HG02623 (cell line): ENCODE measurements around the gene SH2D6.
"Not testable (repeated sequence)": the region's sequence is repeated elsewhere in the genome, so short reads cannot be mapped to it uniquely, and the experiment has no call there.

Source experiments
- ATAC-seq: cut with Tn5 transposase; IDR thresholded peaks from one replicate; pipeline ENCODE4 v1.9.1; 2021; ENCODE audit warnings: moderate library complexity; ENCODE audit not compliant: unreplicated experiment

Gene SH2D6

GRCh38 chr2:85468096-85468703, 49.7 kb downstream of the SH2D6 start:
- no peak for ATAC-seq

DNA sequence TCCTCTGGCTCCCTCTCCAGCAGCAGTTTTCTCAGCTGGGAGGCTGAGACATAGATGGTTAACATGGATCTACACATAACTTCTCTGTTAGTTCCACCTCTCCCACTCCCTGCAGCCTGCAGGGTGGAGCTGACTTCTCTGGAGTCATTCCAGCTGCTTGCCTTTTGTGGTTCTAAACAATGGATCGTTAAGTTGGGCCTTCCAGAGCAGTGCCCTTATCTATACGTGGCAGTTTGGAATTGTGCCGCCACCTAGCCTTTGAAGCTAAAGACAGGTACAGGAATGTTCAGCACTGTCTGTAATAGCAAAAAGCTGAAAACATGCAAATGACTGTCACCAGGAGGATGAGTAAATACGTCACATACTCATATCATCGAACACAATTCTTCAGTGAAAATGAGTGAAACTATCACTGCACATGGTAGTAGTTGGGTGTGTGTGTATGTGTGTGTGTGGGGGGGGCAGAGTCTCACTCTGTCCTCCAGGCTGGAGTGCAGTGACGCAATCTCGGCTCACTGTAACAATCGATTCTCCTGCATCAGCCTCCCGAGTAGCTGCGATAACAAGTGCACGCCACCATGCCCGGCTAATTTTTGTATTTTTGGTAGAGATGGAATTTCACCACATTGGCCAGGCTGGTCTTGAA, 50.3 kb downstream of the SH2D6 start:
- ATAC-seq, result no peak

DNA sequence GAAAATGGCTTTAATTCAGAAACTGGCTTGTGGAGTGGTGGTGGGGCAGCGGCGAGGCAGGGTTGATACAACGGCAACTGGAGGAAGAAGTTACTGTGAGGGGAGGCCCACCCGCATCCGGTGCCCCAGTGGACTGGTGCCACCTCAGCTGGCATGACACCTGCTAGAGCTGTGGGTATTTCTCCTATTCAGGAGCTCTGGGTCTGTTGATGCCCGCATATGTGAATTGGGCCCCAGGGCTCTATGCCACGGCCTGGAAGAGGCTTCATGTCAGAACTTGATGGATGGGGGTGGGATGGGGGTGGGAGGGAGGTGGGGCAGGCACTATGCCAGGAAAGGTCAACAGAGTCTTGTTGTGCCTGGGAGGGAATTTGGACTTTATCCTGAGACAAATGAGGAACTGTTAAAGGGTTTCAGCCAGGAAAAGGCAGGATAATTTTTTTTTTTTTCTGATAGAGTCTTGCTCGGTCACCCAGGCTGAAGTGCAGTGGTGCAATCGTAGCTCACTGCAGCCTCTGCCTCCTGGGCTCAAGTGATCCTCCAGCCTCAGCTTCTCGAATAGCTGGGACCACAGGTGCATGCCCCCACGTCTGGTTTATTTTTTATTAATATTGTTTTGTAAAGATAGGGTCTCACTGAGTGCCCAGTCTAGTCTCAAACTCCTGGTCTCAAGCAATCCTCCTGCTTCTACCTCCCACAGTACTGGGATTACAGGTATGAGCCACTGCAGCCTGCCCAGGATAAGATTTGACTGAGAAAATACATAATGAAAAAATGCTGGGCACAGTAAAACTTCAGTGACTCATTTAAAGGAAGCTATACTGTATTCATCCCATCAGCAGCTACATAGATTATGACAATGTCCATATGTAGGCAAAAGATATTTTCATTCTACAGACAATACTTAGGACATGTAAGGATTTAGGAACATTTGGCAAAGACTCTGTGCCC, 52.6 kb downstream of the SH2D6 start:
- no peak for ATAC-seq

GRCh38 chr2:85472261-85472660, 53.7 kb downstream of the SH2D6 start:
- no peak for ATAC-seq

DNA sequence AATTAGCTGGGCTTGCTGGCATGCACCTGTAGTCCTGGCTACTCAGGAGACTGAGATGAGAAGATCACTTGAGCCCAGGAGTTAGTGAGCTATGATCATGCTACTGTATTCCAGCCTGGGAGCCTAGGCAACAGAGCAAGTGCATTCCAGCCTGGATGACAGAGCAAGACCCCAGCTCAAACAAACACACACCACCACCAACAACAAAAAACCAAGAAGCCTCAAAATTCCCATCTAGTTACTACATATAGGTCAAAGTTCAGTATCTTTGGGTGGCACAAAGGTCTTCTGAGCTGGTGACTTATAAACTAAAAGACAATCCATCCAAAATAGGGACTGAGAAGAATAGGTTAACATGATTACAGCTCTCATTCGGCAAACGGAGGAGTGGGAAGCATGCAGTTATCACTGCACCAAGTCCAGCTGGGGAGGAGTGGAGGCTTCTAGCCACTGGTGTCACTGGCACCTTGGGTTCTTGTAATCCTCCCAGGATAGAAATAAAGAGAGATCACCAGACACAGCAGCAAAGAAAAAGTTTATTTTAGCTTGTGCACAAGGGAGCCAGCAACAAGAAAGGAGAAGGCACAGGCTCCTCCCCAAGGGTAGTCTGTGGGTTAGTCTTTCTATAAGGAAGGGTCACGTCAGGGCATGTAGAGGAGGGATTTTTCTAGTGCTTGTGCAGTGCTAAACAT, 57.4 kb downstream of the SH2D6 start:
- ATAC-seq, result no peak

- ATAC-seq, result no peak
These were observed 58.1 kb downstream of the SH2D6 start for GRCh38 chr2:85476624-85477023.

GRCh38 chr2:85477884-85478283, 59.4 kb downstream of the SH2D6 start:
- ATAC-seq, result no peak

- no peak for ATAC-seq
These were observed 63.6 kb downstream of the SH2D6 start for GRCh38 chr2:85481818-85482777.

DNA sequence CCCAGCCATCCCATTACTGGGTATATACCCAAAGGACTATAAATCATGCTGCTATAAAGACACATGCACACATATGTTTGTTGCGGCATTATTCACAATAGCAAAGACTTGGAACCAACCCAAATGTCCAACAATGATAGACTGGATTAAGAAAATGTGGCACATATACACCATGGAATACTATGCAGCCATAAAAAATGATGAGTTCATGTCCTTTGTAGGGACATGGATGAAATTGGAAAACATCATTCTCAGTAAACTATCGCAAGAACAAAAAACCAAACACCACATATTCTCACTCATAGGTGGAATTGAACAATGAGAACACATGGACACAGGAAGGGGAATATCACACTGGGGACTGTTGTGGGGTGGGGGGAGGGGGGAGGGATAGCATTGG, 66.1 kb downstream of the SH2D6 start:
- not testable (repeated sequence) for ATAC-seq

GRCh38 chr2:85485815-85486214, 67.3 kb downstream of the SH2D6 start:
- ATAC-seq, result no peak
